ENCODE measurements around the gene LONP1. TPM values are rescaled to one million over a fixed set of nuclear protein-coding genes. Genes with fewer than 3 reads are reported as not detected.

The LONP1 gene
- total RNA-seq, 1 donor from 2014 or later, result 77.8 TPM

- FAIRE-seq, result no peak
- no peak overlapping the region for H2AFZ ChIP-seq (ENCODE audit: low read depth, low read length)
These were observed 42.4 kb downstream of the LONP1 start for GRCh38 chr19:5677580-5677979.

GRCh38 chr19:5677136-5677535 is 42.8 kb downstream of the LONP1 start:
- DNase-seq (ENCODE audit: low read depth) (no peak), FAIRE-seq (no peak)
- H3K4me2 ChIP-seq (ENCODE audit: low read length), result no peak overlapping the region
- no peak overlapping the region for H3K4me3 ChIP-seq (ENCODE audit: insufficient read depth, low read depth, low read length)
- H4K20me1 ChIP-seq (ENCODE audit: insufficient read depth, low read length), result peaks cover 6% of the 10 kb centered on the region
- no peak overlapping the region for H3K9ac ChIP-seq (ENCODE audit: low read length)
- Mint-ChIP-seq H3K4me1 (ENCODE audit: low read depth, unreplicated experiment) (peaks cover 4% of the 10 kb centered on the region), H3K4me3 (ENCODE audit: unreplicated experiment) (no peak overlapping the region), H3K9me3 (ENCODE audit: unreplicated experiment) (no peaks in the 10 kb centered on the region), H3K27ac (ENCODE audit: unreplicated experiment) (no peak overlapping the region), H3K36me3 (ENCODE audit: low read depth, unreplicated experiment) (peaks cover 5% of the 10 kb centered on the region), H3K27me3 (ENCODE audit: low read depth, unreplicated experiment) (no peaks in the 10 kb centered on the region)
- no peaks in the 10 kb centered on the region for H3K9me3 ChIP-seq (ENCODE audit: insufficient read depth, low read depth, low read length)
- no peaks in the 10 kb centered on the region for H3K4me1 ChIP-seq (ENCODE audit: insufficient read depth, low read length)
- no peak overlapping the region for H3K27ac ChIP-seq (ENCODE audit: low read depth, low read length)
- H3K36me3 ChIP-seq (ENCODE audit: insufficient read depth, low read length), result no peaks in the 10 kb centered on the region
- H3K27me3 ChIP-seq (ENCODE audit: insufficient read depth, low read length), result no peaks in the 10 kb centered on the region
- TF ChIP-seq CTCF (IDR thresholded peaks at IDR 0.05; ENCODE audit: insufficient read depth, low read depth, low read length), result no peak
- no peak for TF ChIP-seq EZH2 (IDR thresholded peaks at IDR 0.05; ENCODE audit: insufficient read depth, low read length)
- peaks cover 12% of the 10 kb centered on the region for H3K79me2 ChIP-seq (ENCODE audit: insufficient read depth, low read length)
- no peak overlapping the region for H2AFZ ChIP-seq (ENCODE audit: low read depth, low read length)

More at GRCh38 chr19:5677580-5677979, 42.4 kb downstream of the LONP1 start:
- no peaks in the 10 kb centered on the region for H3K36me3 ChIP-seq (ENCODE audit: insufficient read depth, low read length)
- no peaks in the 10 kb centered on the region for H3K9me3 ChIP-seq (ENCODE audit: insufficient read depth, low read depth, low read length)
- peaks cover 6% of the 10 kb centered on the region for H4K20me1 ChIP-seq (ENCODE audit: insufficient read depth, low read length)
- H3K4me2 ChIP-seq (ENCODE audit: low read length), result no peak overlapping the region
- peaks cover 12% of the 10 kb centered on the region for H3K79me2 ChIP-seq (ENCODE audit: insufficient read depth, low read length)
- TF ChIP-seq CTCF (IDR thresholded peaks at IDR 0.05; ENCODE audit: insufficient read depth, low read depth, low read length) (no peak), EZH2 (IDR thresholded peaks at IDR 0.05; ENCODE audit: insufficient read depth, low read length) (no peak)
- H3K9me3 Mint-ChIP-seq (ENCODE audit: unreplicated experiment), result no peaks in the 10 kb centered on the region
- no peak overlapping the region for H3K27ac ChIP-seq (ENCODE audit: low read depth, low read length)
- H3K36me3 Mint-ChIP-seq (ENCODE audit: low read depth, unreplicated experiment), result peaks cover 5% of the 10 kb centered on the region
- H3K4me3 ChIP-seq (ENCODE audit: insufficient read depth, low read depth, low read length), result no peak overlapping the region
- no peak overlapping the region for H3K9ac ChIP-seq (ENCODE audit: low read length)
- H3K27me3 ChIP-seq (ENCODE audit: insufficient read depth, low read length), result no peaks in the 10 kb centered on the region
- H3K4me1 ChIP-seq (ENCODE audit: insufficient read depth, low read length), result no peaks in the 10 kb centered on the region
- peaks cover 4% of the 10 kb centered on the region for H3K4me1 Mint-ChIP-seq (ENCODE audit: low read depth, unreplicated experiment)
- H3K27me3 Mint-ChIP-seq (ENCODE audit: low read depth, unreplicated experiment), result no peaks in the 10 kb centered on the region
- H3K27ac Mint-ChIP-seq (ENCODE audit: unreplicated experiment), result no peak overlapping the region
- peak overlapping the region; percentile 57 for H3K4me3 Mint-ChIP-seq (ENCODE audit: unreplicated experiment)
- no peak for DNase-seq (ENCODE audit: low read depth)

GRCh38 chr19:5676772-5677105 is 43.2 kb downstream of the LONP1 start:
- peaks cover 9% of the 10 kb centered on the region for H3K36me3 Mint-ChIP-seq (ENCODE audit: low read depth, unreplicated experiment)
- FAIRE-seq (no peak), DNase-seq (ENCODE audit: low read depth) (no peak)
- Histone ChIP-seq H2AFZ (ENCODE audit: low read depth, low read length) (no peak overlapping the region), H3K4me2 (ENCODE audit: low read length) (no peak overlapping the region), H3K27ac (ENCODE audit: low read depth, low read length) (no peak overlapping the region), H3K36me3 (ENCODE audit: insufficient read depth, low read length) (no peaks in the 10 kb centered on the region), H3K4me3 (ENCODE audit: insufficient read depth, low read depth, low read length) (no peak overlapping the region), H3K4me1 (ENCODE audit: insufficient read depth, low read length) (no peaks in the 10 kb centered on the region), H3K9me3 (ENCODE audit: insufficient read depth, low read depth, low read length) (no peaks in the 10 kb centered on the region), H3K79me2 (ENCODE audit: insufficient read depth, low read length) (peaks cover 12% of the 10 kb centered on the region), H4K20me1 (ENCODE audit: insufficient read depth, low read length) (peaks cover 5% of the 10 kb centered on the region), H3K27me3 (ENCODE audit: insufficient read depth, low read length) (no peaks in the 10 kb centered on the region), H3K9ac (ENCODE audit: low read length) (no peak overlapping the region)
- no peak overlapping the region for H3K4me3 Mint-ChIP-seq (ENCODE audit: unreplicated experiment)
- H3K4me1 Mint-ChIP-seq (ENCODE audit: low read depth, unreplicated experiment), result peaks cover 4% of the 10 kb centered on the region
- no peak overlapping the region for H3K27ac Mint-ChIP-seq (ENCODE audit: unreplicated experiment)
- H3K9me3 Mint-ChIP-seq (ENCODE audit: unreplicated experiment), result no peaks in the 10 kb centered on the region
- no peaks in the 10 kb centered on the region for H3K27me3 Mint-ChIP-seq (ENCODE audit: low read depth, unreplicated experiment)
- TF ChIP-seq EZH2 (IDR thresholded peaks at IDR 0.05; ENCODE audit: insufficient read depth, low read length) (no peak), CTCF (IDR thresholded peaks at IDR 0.05; ENCODE audit: insufficient read depth, low read depth, low read length) (no peak)
